ENCODE results near the gene LINS1. TPM values are rescaled to one million over a fixed set of nuclear protein-coding genes. Genes with fewer than 3 reads are reported as not detected.

The LINS1 gene
- total RNA-seq, 1 donor from 2014 or later: 14.5 TPM

GRCh38 chr15:100602823-100603393, 924 bp upstream of the LINS1 start:
- Histone ChIP-seq H3K27me3 (no peaks in the 10 kb centered on the region), H3K4me3 (peak overlapping the region; percentile 92 to 93), H3K27ac (peak overlapping the region; percentile 89), H3K9me3 (no peaks in the 10 kb centered on the region), H3K36me3 (peaks cover 0 to 10% of the 10 kb centered on the region in 2 donors), H3K4me1 (peaks cover 37% of the 10 kb centered on the region)
- no peak for DNase-seq (ENCODE audit: extremely low spot score in 2 of 2)
- no peak for TF ChIP-seq POLR2A (IDR thresholded peaks at IDR 0.05)
- TF ChIP-seq CTCF (IDR thresholded peaks at IDR 0.05): no peak
- TF ChIP-seq POLR2AphosphoS5 (IDR thresholded peaks at IDR 0.05; ENCODE audit: insufficient read depth in 1 of 2, low read depth in 1 of 2): no peak
- intact Hi-C loops (cut with DNase I): no loop called here

GRCh38 chr15:100601617-100602063, 344 bp downstream of the LINS1 start:
- peak overlapping the region; percentile 68 for H3K27ac ChIP-seq
- intact Hi-C loops (cut with DNase I): no loop called here
- peaks cover 0 to 10% of the 10 kb centered on the region in 2 donors for H3K36me3 ChIP-seq
- peaks cover 37% of the 10 kb centered on the region for H3K4me1 ChIP-seq
- no peaks in the 10 kb centered on the region for H3K9me3 ChIP-seq
- peak overlapping the region; percentile 87 to 92 for H3K4me3 ChIP-seq
- H3K27me3 ChIP-seq: no peaks in the 10 kb centered on the region
- no peak for DNase-seq (ENCODE audit: extremely low spot score in 2 of 2)
- TF ChIP-seq POLR2A (IDR thresholded peaks at IDR 0.05): no peak
- TF ChIP-seq CTCF (IDR thresholded peaks at IDR 0.05): no peak
- no peak for TF ChIP-seq POLR2AphosphoS5 (IDR thresholded peaks at IDR 0.05; ENCODE audit: insufficient read depth in 1 of 2, low read depth in 1 of 2)

GRCh38 chr15:100601163-100601562, 821 bp downstream of the LINS1 start:
- H3K4me3 ChIP-seq: peak overlapping the region; percentile 87 to 92
- DNase-seq (ENCODE audit: extremely low spot score in 2 of 2): no peak
- intact Hi-C loops (cut with DNase I): no loop called here
- no peaks in the 10 kb centered on the region for H3K9me3 ChIP-seq
- TF ChIP-seq POLR2AphosphoS5 (IDR thresholded peaks at IDR 0.05; ENCODE audit: insufficient read depth in 1 of 2, low read depth in 1 of 2) (no peak), CTCF (IDR thresholded peaks at IDR 0.05) (no peak), POLR2A (IDR thresholded peaks at IDR 0.05) (no peak)
- H3K36me3 ChIP-seq: peaks cover 0 to 10% of the 10 kb centered on the region in 2 donors
- H3K27ac ChIP-seq: no peak overlapping the region
- no peaks in the 10 kb centered on the region for H3K27me3 ChIP-seq
- H3K4me1 ChIP-seq: peaks cover 38% of the 10 kb centered on the region

- no peaks in the 10 kb centered on the region for H3K9me3 ChIP-seq
- H3K36me3 ChIP-seq: no peaks in the 10 kb centered on the region
- TF ChIP-seq POLR2AphosphoS5 (IDR thresholded peaks at IDR 0.05; ENCODE audit: insufficient read depth in 1 of 2, low read depth in 1 of 2): no peak
- no peak overlapping the region for H3K27ac ChIP-seq
- no peaks in the 10 kb centered on the region for H3K27me3 ChIP-seq
- peaks cover 48% of the 10 kb centered on the region for H3K4me1 ChIP-seq
- intact Hi-C loops (cut with DNase I): no loop called here
- no peak overlapping the region for H3K4me3 ChIP-seq
- no peak for DNase-seq (ENCODE audit: extremely low spot score in 2 of 2)
Observed at GRCh38 chr15:100598655-100599054, 3.3 kb downstream of the LINS1 start.

GRCh38 chr15:100597862-100598261, 4.1 kb downstream of the LINS1 start:
- Histone ChIP-seq H3K36me3 (no peaks in the 10 kb centered on the region), H3K9me3 (no peaks in the 10 kb centered on the region), H3K27me3 (no peaks in the 10 kb centered on the region), H3K27ac (no peak overlapping the region), H3K4me1 (peaks cover 40% of the 10 kb centered on the region), H3K4me3 (no peak overlapping the region)
- intact Hi-C loops (cut with DNase I): no loop called here
- DNase-seq (ENCODE audit: extremely low spot score in 2 of 2): no peak
- TF ChIP-seq POLR2A (IDR thresholded peaks at IDR 0.05) (no peak), CTCF (IDR thresholded peaks at IDR 0.05) (no peak), POLR2AphosphoS5 (IDR thresholded peaks at IDR 0.05; ENCODE audit: insufficient read depth in 1 of 2, low read depth in 1 of 2) (no peak)
